Stromal cell of bone marrow (primary cell): ENCODE results near the gene ZNHIT2.
A peak's percentile ranks its signal among the peaks of the same experiment; 100 is the strongest.

Experiments
- DNase-seq: peaks from one replicate; pipeline ENCODE4 v3.0.0-alpha.2; 2012; ENCODE audit warnings: low read depth

Gene ZNHIT2

DNA sequence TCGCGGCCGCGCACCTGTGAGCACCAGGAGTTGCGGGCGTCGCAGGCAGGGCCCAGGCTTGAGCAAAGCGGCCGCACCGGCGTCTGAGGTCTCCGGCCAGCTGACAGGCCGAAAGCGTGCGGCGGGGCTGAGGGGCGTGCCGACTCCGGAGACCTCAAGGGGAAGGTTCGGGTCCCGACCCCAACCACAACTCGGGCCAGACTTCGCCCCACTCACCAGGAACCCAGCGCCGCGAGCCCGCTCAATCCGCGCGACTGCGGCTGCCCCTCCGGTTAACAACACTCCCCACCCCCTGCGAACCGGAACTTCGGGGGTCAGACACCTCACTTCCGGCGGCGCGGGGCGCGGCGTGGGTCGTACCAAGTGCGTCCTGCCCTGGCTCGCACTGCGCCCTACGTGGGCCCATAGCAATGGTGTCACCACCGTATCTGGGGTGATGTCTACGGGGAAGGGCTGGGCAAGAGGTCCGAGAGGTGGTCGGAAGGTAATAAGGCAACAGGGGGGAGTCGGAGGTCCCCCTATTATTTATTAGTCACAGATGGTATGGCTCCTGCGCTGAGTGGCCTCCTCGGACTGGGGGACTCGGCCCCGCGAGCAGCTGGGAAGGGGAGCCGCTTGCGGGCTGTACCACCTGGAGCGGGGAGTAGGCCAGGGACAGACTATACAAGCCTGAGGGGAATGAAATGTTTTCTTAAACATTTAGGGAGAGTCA is 16.9 kb upstream of the ZNHIT2 start, which contains the start of gene SYVN1:
Gene SYVN1, minus strand, starts transcription at position 280 of the 712 bp plus-strand sequence. CDS start 918 bp downstream, outside the sequence.
- peak; percentile 79 for DNase-seq

DNA sequence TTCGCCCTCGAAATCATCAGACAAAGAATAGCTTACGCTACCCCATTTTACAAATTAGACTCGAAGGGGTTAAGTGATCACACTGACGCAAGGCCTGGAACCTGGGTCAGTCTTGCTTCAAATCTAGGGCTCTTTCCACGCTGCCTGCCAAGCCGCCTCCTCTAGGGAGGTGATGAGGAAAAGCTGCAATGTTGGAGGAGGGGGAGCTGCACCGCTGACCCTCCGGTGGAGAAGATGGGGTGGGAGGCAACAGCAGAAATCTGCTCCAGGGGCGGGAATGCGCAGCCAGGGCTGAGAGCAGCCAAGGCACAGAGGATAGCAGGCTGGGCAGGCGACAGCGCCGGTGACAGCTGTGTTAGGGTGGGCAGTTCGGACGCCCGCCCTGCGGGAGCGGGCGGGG is 16.2 kb upstream of the ZNHIT2 start:
- DNase-seq: no peak

DNA sequence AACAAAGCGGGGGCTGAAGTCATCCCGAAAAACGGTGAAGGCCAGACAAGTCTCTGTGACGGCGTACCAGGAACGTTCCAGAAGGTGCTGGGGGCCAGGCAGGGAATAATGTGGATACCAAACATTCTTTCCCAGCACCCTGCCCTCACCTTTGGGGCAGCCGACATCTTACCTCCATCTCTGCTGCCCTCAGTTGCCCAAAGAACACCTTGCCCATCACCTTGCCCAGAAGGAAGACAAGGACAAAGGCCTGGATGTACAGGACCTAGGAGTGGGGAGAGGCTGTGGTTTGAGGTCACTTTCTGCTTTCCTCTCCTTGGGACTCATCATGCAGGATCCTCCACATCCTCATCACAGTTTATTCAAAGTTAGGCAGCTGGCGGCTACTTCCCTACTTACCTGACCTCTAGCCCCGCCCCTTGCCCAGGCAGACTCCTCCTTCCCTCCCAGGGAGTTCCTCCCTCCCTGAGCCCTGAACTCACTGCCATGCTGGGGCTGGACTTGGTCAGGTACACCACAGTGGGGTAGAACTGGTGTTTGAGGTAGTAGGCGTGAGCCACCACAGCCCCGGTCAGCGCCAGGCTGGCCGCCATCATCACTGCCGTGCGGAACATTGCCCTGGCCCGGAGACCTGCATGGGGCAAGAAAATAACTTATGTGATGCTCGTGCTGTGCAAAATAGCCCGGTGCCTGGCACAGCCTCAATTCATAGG is 15.6 kb upstream of the ZNHIT2 start:
- DNase-seq: no peak

DNA sequence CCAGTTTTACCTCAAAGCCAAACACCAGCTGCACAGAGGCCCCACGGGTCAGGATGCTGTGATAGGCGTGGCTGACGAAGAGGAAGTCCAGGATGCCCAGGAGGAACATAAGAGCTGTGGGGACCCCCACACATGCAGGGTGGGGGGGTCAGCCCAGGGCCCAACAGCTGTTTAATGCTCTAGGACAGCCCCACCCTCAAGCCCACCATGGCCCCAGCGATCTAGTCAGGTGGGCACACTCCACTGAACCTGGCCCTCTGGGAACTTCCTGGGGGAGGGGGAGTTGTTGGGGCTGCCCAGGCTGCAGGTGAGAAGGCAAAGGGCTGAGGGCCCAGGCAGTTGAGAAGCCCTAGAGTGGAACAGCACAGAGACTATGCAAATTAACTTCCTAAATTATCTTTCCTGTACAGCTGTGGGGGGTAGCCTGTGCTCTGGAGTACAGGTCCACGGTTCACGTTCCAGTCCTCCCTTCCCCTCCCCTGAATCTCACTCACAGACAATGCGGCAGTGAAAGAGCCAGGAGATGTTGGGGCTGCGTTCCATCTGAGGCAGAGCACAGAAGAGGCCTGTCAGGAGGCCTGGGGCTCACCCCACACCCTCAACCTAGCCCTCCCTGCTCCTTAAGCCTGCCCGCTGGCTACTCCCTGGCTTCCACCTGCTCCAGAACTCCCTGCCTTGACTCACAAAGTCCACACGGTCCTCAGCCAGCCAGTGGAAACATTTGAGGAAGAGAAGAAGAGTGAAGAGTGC is 14.9 kb upstream of the ZNHIT2 start:
- no peak for DNase-seq

DNA sequence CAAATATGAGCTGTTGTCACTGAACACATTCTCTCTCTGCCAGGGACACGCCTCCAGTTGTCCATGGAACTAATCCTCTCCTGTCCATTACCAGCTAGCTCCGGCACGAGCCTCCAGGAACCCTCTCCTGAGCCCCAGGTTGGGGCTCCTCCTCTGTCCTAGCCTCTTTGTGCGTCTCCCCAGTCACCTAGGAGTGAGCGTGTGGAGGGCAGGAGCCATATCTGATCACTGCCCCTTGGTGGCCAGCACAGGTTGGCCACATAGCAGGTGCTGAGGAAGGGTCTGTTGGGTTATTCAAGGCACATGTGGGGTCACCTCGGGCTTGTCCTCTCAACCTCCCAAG is 14.4 kb upstream of the ZNHIT2 start:
- DNase-seq: no peak

DNA sequence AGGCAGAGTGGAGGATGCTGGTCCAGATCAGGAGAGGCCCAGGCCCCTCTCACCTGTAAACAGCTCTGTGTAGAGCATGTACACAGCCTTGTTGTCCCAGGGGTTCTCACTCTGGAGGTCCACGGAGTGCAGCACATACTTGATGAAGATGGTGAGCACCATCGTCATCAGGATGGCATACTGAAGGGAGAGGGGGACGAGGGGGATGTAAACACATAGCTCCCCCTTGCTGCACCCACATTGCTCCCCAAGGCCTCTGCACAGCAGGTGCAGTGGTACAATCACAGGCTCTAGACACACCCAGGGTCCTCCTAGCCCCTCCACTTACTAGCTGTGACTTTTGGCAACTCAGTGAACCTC is 13.9 kb upstream of the ZNHIT2 start:
- no peak for DNase-seq

DNA sequence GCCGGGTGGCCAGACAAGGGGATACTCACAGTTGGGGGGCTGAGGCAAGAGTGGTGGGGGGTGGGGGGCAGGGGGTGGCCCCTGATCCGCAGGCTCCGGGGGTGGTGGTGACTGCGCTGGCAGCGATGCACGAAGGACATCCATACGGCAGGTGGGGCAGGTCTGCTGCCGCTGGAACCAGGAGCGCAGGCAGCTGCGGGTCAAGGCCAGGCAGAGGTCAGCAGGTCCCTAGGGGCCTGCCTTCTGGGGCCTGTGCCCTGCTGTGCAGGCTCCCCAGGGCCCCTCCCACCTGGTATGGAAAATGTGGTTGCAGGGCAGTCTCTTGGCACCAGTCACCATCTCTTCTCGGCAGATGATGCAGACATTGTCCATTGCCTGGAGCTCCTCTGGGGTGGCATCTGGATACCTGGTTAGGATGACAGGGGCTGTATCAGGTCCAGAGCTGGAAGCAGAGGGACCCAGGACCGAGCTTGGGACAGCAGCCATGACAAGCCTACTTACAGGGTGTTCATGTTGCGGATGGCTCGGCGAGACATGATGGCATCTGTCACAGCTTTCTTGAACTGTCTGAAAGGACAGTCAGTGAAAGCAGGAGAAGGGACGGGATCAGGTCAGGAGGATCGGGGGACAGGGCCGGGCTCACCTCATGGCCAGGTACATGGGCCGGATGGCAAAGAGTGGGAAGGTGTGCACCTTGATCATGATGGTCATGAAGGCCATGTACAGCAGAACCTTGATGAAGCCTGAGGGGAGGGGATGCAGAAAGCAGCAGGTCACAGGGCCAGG is 13.3 kb upstream of the ZNHIT2 start:
- no peak for DNase-seq

DNA sequence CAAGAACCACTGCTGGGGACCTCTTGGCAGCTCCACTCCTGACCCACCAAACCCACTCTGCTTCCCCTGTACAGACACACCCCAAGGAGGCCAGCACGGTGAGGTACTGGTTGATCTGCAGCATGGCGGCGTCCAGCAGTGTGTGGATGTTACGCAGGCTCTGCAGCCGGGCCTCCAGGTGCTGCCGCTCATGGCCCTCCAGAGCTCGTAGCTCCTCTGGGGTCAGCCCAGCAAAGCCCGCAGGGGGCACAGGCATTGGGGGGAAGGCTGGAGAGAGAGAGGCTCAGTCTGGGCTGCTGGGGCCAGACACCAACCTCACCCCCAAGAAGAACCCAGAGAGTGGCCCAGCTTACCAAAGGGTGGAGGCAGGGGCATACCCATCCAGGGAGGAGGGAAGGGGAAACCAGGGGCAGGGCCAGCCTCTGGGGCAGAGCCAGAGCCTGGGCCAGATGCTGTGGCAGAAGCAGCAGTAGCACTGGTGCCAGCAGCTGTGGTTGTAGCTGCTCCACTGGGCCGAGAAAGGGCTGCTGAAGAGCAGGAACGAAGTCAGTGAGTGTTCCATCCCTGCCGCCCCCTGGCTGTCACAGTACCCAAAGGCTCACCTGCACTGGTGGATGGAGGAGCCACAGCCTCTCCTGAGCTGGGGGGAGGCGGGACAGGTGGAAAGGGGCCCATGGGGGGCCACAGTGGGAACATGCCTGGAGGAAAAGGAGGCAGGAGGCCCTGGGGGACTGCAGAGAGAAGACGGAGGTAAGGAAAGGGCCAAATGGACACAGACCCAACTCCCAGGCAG is 12.3 kb upstream of the ZNHIT2 start:
- DNase-seq: no peak

DNA sequence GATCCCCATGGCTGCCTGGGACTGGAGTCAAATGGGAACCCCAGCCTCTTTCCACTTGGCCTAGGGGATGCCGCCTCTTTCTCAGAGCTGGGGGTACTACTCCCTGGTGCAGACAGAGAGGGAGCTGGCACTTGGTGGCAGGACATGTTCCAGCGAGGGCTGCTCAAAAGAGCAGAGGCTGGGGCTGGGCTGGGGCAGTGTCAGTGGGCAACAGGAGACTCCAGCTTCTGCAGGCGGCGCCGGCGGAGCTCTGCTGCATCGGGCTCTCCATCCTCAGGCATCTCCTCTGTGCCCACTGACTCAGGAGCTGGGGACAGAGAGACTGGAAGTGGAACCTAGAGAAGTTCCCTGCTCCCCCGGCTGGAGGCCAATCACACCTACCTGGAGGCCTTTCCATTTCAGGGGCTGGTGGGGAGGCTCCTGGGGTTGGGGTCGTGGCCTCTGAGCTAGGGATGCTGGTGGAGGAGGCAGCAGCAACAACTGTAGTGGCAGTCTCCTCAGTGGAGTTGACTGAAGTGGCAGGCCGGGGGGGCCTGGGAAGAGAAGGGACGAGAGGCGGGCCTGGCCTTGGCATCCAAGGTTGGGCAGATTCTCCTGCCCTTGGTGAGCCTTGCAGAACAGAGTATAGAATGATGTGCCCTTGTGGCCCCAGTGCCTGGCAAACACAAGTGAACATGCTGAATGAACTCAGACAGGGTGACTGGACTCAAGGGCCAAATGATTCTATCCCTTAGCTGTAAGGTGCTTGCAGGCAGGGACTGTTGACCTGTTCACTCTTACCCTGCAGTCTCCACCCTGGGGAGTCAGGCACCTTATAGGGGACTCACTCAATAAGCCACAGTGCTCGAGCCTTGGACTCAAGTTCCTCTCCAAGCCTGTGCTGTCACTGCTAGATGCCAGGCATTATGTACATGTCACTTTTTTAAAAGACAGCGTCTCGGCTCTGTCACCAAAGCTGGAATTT is 11.0 kb upstream of the ZNHIT2 start:
- no peak for DNase-seq

DNA sequence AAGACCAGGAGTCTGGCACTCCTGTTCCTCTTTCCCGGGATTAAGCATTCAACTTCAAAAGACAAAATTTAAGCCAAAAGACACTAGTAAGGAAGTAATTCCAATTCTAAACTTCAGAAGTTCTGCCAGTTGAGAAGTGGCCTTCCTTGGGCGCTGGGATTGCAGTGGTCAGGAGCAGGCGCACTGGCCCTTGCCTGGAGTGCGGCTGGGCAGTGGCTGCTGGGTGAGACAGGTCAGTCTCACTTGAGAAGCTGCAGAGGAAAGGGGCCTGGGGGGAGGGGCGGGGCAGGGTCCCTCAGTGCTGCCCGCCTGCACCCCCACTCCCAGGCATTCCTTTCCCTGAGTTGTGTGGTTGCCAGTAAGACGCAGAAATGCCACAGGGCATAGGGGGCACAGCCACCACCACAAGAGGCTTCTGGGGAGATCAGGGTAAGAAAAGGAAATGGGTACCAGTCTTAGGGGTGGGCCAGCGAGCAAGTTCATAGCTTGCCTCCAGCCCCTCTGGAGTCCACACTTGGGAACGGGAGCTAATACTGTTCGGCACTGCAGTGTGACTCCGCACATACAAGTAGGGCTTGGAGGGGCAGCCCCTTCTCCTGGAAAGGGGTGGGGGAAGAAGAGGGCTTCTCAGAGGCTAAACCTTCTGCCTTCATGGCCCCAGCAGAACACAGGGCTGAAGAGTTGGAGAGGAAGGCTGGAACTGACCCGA is 10.1 kb upstream of the ZNHIT2 start:
- DNase-seq: no peak

DNA sequence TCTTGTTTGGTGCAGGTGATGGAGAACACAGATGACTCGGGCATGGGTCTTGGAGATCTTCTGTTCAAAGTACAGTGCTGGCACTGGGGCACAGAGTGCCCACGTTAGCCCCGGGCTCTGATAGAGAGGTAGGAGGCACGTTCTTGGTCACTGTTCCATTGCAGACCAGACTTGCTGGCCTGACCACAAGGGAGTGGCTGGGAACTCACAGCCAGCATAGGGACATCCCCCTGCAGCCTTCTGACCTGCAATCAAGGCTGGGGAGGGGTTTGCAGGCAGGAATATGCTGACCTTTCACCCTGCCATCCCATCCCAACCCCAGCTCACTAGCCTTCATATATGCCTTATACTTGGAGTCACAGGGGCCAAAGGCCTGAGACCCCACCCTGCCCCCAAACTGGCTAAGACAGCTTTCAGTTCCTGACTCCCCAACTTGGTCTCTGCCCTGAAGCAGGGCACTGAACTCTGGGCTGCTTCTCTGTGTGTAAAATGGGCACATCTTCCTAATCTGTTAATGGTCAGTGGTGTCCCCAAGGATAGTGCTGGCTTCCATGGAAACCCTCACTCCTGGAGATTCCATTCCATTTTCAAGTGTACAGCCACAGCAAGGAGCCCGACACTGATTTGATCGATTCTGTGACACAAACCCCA is 9.2 kb upstream of the ZNHIT2 start:
- no peak for DNase-seq

DNA sequence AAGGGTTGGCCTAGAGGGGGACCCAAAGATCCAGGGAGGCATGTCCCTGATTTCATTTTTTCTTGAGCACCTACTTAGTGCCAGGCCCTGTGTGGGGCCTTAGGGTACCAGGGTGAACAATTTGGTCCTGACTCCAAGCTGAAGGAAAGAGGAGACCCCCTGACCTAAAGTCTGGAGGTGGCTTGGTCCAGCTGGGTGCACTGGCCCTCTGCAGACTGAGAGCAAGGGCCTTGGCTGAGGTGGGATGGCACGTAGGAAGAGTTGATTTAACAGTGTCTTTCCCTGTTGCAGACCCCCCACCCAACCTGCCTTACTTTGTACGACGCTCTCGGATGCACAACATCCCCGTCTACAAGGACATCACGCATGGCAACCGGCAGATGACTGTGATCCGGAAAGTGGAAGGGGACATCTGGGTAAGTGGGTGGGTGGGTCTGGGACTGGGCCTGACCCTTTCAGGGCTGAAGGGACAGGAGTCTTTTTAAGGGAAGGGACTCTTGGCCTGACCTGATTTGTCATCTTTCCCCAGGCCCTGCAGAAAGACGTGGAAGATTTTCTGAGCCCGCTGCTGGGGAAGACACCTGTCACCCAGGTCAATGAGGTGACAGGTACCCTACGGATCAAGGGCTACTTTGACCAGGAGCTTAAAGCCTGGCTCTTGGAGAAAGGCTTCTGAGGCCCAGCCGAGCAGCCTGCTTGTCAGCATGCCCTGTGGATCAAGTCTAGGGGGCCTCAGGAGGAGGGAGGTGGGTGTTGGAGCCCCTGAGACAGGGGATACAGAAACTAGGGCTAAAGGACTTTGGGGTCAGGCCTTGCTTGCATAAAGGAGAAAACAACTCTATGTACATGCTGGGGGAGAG is 7.9 kb upstream of the ZNHIT2 start:
- DNase-seq: no peak

DNA sequence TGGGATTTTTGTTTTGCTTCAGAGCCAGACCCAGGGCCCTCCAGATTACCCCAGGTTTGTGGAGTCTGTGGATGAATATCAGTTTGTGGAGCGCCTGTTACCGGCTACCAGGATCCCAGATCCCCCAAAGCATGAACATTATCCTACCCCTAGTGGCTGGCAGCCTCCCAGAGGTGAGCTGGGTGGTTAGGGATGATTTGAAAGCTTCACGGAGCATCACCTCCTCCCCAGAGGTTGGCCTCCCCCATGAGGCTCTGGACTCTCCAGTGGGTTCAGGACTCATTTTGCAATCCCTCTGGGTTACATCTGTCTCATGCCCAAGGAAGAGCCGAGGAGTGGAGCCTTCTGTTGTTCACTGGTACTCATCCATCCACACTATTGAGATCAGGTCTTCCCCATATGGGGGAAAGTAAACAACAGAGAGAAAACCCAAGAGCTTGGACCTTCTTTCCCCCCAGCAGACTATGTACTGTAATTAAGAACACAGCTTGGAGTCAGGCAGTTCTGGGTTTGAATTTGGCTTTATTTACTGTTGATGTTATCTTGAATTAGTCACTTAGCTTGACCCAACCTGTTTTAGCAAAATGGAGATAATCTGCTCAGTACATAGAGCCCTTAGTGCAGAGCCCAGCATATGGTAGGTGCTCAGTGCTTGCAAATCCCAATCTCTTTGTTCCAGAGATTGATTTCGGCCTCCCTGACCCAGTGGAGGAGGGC is 7.1 kb upstream of the ZNHIT2 start:
- DNase-seq: no peak

DNA sequence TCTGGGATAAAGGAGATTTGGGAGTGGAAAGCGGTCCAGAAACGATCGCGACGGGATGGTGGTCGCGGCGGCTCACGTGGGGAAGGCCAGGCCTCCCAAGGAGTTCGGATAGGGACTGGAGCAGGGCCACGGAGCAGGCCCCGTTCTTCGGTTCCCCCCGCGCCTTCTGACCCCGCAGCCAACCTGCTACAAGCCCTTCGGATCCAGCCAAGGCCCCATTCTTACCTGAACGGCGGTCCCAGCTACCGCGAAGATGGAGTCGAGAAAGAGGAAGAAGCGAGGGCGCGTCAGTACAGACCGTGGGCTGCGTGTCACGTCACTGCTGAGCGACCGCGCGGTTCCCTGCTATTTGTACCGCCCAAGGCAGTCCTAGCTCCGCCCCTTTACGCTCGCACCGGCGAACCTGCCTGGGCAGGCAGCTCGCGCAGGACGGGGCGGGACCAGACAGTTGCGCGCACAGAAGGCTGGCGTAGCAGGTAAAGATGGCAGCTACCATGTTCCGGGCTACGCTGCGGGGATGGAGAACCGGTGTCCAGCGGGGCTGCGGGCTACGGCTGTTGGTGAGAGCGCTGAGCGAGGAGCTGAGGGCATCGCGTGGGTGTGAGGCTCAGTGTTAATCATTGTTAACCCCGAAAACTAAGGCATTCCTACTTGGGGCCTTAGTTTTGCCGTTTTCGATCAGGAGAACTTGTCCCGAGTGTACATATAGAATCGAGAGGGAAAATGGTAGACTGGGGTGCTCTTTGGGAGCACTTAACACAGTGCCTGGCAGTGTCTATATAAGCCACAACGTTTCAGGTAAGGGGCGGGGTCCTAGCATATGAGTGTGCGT is 4.6 kb upstream of the ZNHIT2 start, which contains the start of the genes FAU and MRPL49:
Gene FAU, minus strand, starts transcription at position 270 of the 832 bp plus-strand sequence. CDS start 321 bp downstream, outside the sequence.
Gene MRPL49, plus strand, starts transcription at position 457 of the 832 bp plus-strand sequence. Its CDS starts 26 bp downstream, at position 483.
- peak; percentile 92 for DNase-seq

DNA sequence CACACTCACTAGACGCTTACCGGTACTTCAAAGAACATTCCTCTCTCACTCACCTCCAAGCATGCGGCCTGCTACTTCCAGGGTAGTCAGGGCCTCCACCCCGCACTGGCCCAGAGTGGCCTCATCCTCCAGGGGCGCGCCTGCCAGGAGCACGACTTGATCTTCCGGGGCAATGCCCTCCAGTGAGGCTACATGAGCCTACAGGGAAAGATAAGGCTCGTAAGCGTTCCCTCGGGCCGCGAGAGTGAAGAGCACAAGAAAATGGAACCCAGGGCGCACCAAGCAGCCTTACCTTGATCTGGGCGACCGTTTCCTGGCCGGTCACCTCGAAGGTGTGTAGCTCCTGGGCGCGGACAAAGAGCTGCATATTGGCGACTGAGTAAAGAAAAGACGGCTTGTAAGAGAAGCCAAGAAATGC is 4.0 kb upstream of the ZNHIT2 start:
- DNase-seq: no peak

DNA sequence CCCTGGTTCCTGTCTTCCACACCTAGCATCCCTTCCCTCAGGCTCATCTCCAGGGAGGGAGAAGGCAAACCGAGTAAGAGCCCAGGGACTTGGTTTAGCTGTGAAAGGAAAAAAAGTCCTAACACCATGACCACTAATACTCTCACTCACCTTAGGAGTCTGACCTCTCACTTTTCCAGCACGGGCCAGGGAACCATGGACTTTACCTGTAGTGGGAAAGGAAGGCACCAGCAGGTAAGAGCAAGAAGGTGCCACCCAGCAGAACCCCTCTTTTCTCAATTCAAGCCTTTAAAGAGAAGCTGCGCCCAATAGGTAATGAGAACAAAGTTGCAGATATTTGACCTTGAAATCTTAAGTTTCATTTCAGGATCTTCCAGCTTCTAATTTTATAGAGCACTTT is 3.3 kb upstream of the ZNHIT2 start:
- no peak for DNase-seq
